GM21717 (cell line): ENCODE measurements around the gene KCNJ13.

Source experiments
- ATAC-seq: cut with Tn5 transposase; IDR thresholded peaks from one replicate; pipeline ENCODE4 v1.9.1; 2021; ENCODE audit warnings: mild to moderate bottlenecking, moderate library complexity; ENCODE audit not compliant: unreplicated experiment

Gene KCNJ13

DNA sequence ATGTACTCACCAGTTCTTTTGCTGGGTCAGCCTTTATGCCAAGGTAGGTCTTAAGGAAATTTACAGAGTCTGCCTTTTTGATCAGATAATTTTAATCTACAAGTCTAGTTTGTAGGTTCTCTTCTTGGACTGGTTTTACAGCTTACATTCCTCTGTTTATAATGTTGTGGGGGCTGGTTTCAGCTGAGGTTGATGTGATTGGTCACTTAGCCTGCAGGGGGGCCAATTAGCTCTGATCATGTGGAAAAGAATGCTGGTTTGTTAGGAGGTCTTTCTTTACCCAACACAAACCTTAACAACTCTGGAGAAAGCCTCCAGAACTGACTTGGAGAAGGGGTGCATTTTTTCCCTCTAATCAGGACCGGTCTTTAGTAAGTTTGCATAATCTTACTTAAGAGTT is at the start of gene KCNJ13:
Gene KCNJ13, minus strand, starts transcription at position 131 of the 400 bp plus-strand sequence. CDS start 5,203 bp downstream, outside the sequence.
- ATAC-seq = no peak

DNA sequence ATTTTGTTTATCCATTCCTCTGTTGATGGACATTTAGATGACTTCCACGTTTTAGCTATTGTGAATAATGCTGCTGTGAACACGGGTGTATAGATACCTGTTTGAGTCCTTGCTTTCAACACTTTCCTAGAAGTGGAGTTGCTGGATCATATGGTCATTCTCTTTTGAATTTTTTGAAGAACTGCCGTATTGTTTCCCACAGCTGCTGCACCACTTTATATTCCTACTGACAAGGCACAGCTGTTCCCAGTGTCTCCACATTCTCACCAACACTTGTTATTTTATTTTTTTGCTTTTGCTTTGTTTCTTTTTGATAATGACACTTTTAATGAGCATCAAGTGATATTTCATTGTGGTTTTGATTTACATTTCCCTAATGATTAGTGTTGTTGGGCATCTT is 41.4 kb upstream of the KCNJ13 start:
- no peak for ATAC-seq

DNA sequence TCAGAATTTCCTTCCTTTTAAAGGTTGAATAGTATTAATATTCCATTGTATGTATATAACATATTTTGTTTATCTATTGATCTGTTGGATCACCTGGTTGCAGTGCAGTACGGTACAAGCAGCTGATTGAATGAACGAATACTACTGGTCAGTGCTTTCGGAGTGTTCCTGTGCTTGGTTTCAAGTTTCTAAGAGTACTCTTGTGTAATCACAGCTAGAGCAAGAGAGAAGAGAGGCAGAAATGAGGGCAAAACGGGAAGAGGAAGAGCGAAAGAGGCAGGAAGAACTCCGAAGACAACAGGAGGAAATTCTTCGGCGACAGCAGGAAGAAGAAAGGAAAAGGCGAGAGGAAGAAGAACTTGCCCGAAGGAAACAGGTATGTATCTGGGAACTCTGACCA is 40.3 kb upstream of the KCNJ13 start:
- no peak for ATAC-seq

DNA sequence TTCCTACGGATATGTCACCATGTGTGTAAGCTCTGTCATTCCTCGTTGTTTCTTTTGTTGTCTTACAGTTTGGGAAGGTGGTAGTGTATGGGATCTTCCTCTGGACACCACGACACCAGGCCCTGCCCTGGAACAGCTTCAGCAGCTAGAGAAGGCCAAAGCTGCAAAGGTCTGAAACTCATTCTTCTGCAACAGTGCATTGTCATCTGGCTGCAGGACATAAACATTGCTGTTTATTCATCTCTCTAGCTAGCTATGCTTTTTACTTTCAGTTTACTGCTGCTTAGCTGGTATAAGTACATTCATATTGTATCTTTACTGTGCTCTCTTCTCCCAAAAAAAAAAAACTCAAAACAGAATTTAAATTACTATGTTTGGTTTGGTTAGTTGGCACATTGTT is 39.2 kb upstream of the KCNJ13 start:
- no peak for ATAC-seq

DNA sequence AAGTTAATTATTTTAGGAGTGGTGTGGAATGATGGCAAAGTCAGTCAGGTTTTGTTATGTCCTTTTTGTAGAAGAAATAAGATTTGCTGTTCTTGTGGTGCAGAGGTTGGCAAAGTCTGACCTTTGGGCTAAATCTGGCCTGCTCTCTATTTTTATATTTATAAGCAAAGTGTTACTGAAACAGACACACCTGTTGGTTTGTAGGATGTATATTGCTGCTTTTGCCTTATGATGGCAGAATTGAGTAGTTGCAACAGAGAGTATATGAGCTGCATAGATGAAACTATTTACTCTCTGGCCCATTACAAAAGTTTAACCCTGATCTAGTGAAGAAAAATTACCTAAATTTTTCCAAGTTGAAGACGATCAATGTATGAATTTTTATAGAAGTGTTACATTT is 34.1 kb upstream of the KCNJ13 start:
- no peak for ATAC-seq

DNA sequence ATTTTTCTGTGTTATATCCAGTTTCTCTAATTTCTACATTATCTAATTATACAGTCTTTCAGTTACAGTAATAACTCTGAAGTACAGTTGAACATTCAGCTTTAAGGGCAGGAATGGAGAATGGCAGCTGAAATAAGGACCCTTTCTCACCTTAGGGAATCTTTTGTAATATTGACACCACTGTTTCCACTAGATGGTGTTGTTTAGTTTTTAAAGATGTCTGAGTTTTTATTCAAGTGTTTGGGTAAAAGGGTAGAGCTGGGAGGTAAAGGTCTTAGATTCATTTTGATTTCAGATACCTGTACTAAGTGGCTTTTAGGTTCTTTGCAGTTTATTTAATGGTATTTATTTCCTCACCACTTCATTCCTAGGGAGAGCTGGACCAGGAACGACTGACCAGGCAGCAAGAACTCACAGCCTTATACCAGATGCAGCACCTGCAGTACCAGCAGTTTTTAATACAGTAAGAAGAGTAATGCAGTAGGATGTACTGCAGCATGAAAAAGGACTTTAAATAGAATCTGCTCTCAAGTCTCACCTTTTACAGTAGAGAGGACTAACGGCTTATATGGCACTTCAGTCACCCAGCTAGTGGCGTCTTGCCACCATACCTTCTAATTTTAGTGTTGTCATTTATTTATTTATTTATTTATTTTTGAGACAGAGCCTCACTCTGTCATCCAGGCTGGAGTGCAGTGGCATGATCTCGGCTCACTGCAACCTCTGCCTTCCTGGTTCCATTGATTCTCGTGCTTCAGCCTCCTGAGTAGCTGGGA is 33.2 kb upstream of the KCNJ13 start:
- ATAC-seq = no peak

DNA sequence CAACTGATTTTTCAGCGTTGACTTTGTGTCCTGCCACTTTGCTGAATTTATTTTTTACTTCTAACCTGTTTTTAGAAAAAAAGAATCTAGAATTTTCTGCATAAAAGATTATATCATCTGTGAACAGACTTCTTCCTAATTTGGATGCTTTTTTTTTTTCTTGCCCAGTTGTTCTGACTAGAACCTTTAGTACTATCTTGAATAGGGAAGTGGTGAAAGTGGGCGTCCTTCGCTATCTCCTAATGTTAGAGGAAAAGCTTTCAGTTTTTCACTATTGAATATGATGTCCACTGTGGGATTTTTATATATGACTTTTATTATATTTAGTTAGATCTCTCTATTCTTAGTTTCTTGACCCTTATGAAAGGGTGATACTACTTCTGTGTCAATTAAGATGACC is 25.7 kb upstream of the KCNJ13 start:
- ATAC-seq = no peak

DNA sequence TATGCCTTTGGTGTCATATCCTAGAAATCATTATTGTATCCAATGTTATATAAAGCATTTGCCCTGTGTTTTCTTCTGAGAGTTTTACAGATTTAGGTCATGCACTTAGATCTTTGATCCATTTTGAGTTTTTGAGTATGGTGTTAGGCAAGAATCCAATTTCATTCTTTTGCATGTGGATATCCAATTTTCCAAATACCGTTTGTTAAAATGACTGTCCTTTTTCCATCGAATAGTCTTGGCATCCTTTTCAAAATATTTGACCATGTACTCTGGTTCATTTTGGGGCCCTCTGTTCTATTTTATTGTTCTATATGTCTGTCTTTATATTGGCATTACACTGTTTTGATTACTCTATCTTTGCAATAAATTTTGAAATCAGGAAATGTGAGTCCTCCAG is 23.8 kb upstream of the KCNJ13 start:
- no peak for ATAC-seq

DNA sequence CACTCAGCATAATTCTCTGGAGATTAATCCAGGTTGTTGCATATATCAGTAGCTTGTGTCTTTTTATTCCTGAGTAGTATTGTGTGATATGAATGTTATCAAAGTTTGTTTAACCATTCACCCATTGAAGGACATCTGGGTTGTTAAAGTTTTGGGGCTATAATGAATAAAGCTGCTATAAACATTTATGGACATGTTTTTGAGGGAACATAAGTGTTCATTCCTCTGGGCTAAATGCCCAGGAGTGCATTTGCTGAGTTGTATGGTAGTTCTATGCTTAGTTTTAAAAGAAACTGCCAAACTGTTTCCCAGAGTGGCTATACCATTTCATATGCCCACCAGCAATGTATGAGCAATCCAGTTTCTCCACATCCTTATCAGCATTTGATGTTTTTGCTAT is 21.8 kb upstream of the KCNJ13 start:
- ATAC-seq = no peak

DNA sequence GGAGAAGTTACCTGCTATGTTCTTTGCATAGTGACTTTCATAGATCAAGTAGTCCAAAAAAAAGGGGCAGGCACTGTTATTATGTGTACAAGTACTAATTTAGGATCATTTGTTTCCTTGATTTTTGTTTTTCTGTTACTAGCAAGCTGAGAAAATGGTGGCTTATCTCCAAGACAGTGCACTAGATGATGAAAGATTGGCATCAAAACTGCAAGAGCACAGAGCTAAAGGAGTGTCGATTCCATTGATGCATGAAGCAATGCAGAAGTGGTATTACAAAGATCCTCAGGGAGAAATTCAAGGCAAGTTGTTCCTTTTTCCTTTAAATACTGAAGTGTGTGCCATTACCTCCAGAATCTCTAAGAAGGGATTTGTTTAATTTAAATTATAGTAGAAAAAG is 19.6 kb upstream of the KCNJ13 start:
- no peak for ATAC-seq

DNA sequence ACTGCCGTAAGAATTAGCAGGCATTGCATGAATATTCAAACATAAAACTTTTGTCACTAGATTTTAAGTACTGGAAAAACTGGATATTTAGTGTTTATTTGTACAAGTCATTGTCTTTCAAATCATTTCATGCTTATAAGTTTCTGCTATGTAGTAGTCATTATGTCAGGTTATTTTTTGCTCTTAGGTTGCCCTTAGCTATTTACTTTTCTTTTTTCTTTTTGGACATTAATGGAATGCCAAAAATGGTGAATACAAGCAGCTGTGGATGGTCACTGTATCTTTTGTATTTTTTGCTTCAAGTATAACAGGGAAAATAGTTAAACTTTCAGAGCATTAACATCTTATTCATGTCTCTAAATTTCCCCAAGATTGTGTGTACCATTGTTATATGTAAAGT is 18.6 kb upstream of the KCNJ13 start:
- no peak for ATAC-seq

DNA sequence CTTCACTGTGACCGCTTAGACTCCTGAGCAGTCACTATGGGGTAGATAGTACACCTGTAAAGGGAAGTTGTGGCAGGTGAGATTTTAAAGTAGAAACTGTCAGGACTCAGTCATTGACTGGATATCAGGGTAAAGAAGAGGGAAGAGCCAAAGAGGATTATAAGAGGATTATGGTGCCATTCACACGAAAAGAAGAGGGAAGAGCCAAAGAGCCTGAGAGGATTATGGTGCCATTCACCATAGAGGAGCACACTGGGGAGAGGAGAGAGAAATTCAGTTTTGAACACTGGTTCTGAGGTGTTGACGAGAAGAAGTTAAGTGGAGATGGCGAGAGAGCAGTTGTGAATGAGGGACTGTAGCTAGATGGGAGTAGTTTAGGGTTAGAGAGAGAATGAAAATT is 16.9 kb upstream of the KCNJ13 start:
- ATAC-seq = no peak

DNA sequence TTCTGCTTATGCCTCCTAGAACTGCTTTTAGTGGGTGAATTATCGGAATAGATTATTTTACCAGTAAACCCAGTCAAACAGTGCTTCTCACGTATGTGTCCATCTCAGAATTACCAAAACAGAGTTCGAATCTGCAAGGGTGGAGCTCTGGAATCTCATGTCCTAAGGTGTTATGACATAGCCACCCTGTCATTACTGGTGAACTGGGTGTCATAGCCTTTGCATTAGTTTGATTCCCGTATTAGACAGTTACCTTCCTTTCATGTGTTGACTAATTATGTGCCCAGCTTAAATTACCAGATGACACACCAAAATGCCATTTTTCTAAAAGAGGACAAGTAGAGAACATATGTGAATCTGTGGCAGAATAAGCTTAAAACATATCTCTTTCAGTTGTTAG is 15.2 kb upstream of the KCNJ13 start:
- no peak for ATAC-seq

DNA sequence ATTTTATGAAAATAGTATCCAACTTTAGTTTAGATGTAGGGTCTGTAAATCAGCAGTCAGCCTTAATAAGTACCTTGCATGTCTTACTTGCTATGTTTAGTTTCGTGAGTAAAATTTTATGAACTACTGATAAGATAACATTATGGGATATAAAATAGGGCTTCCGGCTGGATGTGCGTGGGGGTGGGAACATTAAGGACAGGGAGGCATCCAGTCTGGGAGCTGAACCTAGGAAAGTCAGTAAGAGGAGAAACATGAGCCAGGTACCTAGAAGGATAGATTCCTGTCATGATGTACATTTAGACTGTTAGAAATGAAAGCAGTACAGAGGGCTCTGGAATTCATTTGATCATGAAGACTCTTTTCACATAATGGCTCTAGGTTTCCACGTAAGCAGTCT is 12.7 kb upstream of the KCNJ13 start:
- no peak for ATAC-seq

DNA sequence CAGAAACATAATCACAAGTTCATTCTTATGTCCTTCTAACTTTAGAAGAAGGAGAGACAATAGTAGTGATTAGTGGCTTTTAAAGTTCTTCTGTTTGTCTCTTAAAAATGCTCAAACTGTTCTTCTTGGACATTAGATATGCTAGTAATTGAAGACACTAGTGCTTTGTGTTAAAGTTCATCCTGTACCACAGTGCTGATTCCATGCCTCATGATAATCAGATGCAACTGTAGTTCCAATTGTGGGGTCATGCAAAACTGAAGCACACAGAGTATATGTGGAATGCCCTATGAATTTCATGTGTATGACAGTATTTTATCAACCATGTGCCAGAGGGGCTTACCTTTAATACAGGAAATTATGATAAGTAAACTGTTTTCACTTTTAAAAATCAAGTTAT is 11.4 kb upstream of the KCNJ13 start:
- ATAC-seq = no peak

DNA sequence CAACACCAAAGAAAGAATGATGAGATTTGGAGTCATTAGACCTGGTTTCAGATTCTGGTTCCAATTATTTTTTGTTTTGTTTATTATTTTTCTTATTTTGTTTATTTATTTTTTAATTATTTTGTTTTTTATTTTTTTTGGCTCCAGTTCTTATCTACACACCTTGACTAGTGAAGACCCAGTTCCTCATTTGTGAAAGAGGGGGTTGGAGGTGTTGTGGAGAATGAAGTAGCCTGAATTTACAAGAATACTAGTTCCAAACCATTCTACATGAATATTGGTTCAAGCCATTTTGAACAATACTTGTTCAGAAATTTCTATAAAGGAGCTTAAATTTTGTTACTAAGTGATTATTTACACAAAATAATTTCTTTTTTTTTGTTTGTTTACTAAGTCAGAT is 6.9 kb upstream of the KCNJ13 start:
- ATAC-seq = no peak

DNA sequence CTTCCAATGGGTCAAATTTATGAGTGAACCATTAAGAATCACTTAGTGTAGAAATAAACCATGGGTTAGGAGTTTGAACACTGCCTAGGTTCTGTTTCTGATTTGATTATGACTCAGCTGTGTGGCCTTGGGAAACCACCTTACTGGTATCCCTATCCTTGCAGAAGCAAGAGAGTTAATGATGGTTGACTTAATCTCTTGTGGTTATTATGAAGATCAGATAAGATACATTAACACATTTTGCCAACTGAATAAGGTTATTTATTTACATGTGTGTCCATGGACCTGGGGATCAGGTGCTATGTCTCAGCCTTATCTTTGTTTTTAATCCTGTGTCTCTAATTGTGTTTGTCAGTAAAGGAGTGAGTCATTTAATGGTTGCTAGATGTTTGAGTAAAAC is 5.4 kb upstream of the KCNJ13 start:
- ATAC-seq = peak; percentile 95

DNA sequence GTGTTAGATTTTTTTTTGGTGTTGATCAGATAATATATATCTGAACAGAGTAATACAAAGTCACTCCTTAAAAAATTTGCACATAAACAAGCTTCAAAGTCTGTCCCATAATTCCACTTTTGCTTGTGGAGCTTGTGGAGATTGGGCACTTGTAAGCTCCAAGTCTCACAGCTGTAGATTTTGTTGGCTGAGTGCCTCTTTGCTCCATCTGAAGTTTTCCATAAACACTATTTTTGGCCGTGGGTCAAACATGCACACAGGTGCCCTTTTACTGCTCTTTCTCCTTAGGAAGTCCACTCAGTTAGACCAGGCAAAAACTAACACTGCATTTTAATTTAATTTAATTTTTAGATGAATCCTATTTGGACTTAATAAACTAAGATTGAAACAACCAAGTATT is 3.6 kb upstream of the KCNJ13 start:
- ATAC-seq = no peak

DNA sequence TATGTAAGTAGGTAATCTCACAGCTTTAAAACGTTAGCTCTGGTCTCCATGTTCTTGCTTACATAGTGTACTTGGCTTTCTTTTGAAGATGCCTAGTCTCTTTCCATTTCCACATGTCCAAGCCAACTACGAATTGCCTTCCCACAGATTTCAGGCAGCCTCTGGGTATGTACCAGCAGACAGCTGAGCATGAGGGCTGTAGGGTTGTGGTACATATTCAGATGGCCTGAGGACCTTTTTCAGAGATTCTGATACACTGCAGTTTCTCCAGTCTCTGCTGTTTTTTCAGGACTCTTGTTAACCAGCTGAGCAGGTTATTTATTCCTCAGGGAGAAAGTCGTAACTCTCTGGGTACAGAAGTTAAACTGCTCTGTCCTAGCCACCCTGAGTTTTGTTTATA is 3.1 kb upstream of the KCNJ13 start:
- ATAC-seq = no peak

DNA sequence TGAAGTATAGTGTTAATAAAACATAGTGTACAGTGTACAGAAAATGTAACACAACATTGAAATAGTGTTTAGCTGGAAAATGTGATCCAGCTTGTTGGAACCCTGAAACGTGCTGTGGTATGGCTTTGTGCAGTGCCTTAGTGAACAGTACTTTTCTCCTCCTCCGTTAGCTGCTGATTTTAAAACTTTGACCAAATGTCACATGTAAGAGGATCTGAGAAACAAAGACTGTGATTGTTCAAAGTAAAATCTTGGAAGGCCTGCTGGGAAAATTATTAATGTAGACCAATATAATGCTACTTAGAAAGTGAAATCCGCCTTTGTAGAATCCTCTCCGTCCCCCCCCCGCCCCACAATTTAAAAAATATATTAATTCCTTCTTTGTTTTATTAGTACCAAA is 911 bp upstream of the KCNJ13 start:
- no peak for ATAC-seq

DNA sequence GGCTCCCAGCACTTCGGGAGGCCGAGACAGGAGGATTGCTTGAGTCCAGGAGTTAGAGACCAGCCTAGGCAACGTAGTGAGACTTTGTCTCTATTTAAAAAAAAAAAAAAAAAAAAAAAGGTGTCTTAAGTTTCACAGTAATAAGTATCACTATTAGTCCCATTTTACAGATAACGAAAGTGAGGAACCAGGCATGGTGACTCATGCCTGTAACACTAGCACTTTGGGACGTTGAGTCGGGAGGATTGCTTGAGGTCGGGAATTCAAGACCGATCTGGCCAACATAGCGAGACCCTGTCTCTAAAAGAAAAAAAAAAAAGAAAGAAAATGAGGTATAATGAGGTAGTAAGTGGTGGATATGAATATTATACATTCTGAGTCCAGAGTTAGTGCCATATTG is 2.5 kb downstream of the KCNJ13 start:
- ATAC-seq = no peak

DNA sequence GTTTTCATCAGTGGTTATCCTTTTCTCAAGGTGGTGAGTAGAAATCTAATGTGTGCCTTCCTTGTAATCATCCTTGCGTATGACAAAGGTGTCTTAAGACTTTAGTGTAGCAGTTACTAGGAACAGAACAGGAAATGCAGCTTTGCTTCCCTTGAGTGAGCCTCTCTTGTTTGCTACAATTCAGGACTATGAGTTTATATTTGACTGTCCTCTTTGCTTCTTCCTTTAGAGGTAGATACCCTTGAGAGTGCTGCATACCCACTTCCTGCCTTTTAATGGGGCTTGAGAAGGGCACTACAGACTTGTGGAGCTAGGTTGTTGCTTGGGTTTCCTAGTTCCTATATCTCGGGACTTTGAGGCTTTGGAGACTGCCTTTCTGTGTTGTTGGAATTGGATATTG is 3.8 kb downstream of the KCNJ13 start:
- ATAC-seq = peak; percentile 57

DNA sequence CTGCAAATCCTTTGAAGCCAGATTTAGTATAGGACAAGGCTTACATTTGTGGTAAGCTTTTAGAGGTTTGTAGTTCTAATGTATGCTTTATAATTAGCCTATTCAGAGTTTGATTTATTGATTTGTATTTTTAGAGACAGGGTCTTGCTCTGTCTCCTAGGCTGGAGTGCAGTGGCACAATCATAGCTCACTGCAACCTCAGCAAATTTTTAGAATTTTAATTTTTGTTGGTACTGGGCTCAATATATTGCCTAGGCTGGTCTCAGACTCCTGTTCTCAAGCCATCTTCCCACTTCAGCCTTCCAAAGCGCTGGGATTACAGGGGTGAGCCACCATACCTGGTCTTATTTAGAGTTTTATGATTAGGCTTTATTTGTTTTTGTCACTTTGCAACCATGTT is 4.5 kb downstream of the KCNJ13 start:
- ATAC-seq = no peak
